Pulmonary artery endothelial cell (primary cell): ENCODE measurements around the gene STAT3. TPM values are rescaled to one million over a fixed set of nuclear protein-coding genes. Genes with fewer than 3 reads are reported as not detected.
A peak's percentile ranks its signal among the peaks of the same experiment; 100 is the strongest.
"Not testable (repeated sequence)": the region's sequence is repeated elsewhere in the genome, so short reads cannot be mapped to it uniquely, and the experiment has no call there.

Experiments used
- DNase-seq: peaks from one replicate; pipeline ENCODE4 v3.0.0-alpha.2; 2011; ENCODE audit warnings: low read depth, low spot score
- total RNA-seq: library from RNA; depleted of rRNA; stranded (reverse); fragments of >200 nt; gene quantifications from 2 replicates; pipeline ENCODE4 v1.2.3, GENCODE V29; 2014

The STAT3 gene
- total RNA-seq, 1 donor from 2014 or later: 99.0 TPM

- DNase-seq: no peak
Observed at GRCh38 chr17:42386777-42387657, 1.2 kb downstream of the STAT3 start.

DNA sequence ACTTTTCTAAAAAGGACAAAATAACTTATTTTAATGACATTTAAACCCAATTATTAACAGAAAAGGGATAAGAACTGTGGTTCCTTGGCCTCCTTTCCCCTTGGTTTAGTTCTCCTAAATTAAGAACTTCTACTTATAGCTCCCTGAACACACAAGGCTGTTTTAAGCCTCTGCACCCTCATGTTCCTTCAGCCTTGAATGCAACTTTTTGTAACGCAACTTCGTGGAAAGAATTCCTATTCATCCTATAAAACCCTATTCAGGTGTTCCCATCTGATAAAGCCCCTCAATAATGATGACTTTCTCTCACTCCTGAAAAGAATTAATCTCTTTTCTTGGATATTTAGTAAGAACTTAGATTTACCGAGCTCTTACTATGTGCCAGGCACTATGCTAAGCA, 6.3 kb downstream of the STAT3 start:
- DNase-seq: no peak

- no peak for DNase-seq
Observed at GRCh38 chr17:42380935-42381334, 7.3 kb downstream of the STAT3 start.

DNA sequence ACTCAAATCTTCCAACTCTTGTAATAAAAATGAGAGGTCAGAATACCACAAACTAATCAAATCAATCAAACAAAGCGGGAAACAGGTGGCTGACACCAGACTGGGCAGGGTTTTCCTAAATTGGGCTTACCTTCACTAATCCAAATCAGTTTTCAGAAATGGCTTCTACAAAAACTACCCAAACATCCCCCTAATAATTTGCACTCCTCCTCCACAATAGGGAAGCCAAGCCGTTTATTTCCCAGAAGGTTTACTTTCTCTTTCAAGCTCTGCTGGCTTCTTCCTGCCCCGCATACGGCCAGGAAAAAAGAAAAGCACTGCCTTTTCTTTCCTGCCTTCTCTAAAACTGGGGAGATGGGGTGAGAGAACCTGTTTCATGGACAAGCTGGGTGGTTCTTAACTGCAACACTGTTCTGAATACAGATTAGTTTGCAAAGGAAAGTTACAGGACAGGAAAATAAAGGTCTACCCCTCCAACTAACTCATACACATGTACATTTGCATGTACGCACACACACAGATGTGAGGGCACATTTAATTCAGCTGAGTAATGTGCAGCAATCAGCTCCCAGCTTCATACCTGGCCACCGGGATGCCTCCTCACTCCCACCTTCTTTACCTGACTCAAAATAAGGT, 9.2 kb downstream of the STAT3 start:
- DNase-seq: no peak

DNA sequence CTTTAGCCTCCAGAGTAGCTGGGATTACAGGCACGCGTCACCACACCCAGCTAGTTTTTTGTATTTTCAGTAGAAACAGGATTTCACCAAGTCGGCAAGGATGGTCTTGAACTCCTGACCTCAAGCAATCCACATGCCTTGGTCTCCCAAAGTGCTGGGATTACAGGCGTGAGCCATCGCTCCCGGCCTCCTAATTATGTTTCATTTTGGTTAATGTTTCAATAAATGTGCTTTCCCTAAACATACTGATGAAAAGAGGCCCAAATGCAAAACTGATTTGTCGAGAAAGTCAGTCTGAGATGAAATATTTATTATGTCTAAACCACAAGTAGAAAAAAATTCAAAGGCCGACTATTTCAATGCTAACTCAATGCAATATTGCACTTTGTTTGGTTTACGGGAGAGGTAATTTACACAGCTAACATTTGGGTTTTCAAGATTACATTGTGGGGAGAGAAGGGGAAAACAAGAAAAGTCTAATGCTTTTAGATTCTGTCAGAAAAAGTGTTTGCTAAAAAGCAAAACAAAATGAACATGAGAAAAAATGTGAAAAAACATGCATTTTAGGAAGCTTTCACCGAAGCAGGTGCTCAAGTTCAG, 9.8 kb downstream of the STAT3 start:
- DNase-seq: no peak

GRCh38 chr17:42373896-42374295, 14.3 kb downstream of the STAT3 start:
- no peak for DNase-seq

GRCh38 chr17:42372142-42372541, 16.1 kb downstream of the STAT3 start:
- no peak for DNase-seq

- not testable (repeated sequence) for DNase-seq
Observed at GRCh38 chr17:42368797-42369561, 19.3 kb downstream of the STAT3 start.

DNA sequence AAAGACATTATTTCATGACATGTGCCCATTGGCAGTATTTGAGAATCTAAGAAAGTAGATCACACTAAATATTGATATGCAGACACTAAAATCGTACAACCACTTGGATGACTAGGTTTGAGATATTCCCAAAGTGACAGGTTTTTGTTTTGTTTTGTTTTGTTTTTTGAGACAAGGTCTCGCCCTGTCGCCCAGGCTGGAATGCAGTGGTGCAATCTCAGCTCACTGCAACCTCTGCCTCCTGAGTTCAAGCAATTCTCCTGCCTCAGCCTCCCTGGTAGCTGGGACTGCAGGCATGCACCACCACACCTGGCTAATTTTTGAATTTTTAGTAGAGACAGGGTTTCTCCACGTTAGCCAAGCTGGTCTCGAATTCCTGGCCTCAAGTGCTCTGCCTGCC, 19.9 kb downstream of the STAT3 start:
- not testable (repeated sequence) for DNase-seq

GRCh38 chr17:42366176-42367023, 21.8 kb downstream of the STAT3 start:
- not testable (repeated sequence) for DNase-seq

GRCh38 chr17:42365136-42365535, 23.1 kb downstream of the STAT3 start:
- no peak for DNase-seq

DNA sequence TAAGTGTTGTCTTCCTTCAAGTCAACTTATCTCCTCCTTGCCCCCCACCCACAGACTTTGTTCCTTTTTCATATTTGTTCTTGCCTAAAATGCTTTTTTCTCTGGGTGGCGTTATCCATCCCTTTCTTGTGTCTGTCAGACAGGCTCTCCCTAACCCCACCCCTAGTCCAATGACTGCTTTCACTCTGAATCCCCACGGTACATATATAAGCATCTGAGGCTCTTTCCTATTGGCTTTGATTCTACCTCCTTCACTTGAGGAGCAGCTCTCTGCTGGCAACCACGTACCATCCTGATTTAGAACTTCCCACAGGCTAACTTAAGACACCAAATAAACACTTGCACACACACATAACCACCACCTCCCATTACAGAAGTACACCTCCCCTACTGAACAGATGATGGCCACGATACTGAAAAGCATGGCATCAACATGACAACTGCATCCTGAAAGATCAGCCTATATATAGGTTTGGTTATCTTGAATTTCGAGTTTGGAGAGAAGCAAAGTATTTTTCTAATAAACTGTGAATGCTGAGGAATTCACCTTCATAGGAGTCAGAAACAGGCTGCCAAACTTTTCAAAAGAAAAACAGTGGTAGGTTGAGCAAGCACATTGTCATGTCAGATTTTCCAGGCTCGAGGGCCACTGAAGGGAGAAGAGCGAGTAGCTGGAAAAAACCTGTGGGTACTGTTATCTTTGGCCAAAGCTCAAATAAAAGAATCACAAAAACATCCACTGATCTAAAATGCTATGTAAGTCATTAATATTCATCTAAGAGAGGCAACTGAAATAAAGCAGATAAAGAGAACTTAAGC, 24.3 kb downstream of the STAT3 start:
- peak; percentile 27 for DNase-seq

GRCh38 chr17:42363231-42363630, 25.0 kb downstream of the STAT3 start:
- no peak for DNase-seq

DNA sequence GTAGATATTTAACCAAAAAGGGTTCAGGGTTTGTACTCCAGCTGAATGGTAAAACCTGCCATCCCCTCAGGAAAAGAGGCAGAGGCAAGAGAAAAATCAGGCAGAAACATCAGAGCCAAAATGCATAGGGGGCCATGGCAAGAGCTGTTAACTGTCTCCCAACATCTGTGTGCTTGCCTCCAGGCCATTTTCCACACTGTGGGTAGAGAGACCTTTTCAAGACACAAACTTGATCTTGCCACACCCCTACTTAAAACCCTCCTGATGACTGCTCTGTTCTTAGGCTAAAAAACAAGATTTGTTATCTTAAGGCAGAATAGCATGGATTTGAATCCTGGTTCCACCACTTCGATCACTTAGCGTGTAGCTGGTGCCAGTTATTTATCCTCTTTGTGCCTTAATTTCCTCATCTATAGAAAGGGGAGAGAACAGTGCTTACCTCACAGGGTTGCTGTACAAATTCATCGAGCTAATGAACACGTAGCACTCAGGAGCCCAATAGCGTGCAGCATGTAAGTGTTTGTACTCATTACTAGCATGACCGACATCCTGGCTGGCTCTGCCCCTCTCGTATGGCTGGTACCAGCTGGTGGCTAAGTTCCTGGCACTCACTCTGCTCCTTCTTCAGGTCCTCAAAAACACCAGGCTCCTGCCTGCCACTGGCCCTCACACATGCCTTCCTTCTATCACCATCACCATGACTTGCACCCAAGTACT, 25.8 kb downstream of the STAT3 start:
- DNase-seq: no peak

GRCh38 chr17:42361781-42362186, 26.5 kb downstream of the STAT3 start:
- no peak for DNase-seq

- DNase-seq: not testable (repeated sequence)
Observed at GRCh38 chr17:42360388-42360787, 27.9 kb downstream of the STAT3 start.

- no peak for DNase-seq
Observed at GRCh38 chr17:42359133-42359532, 29.1 kb downstream of the STAT3 start.

DNA sequence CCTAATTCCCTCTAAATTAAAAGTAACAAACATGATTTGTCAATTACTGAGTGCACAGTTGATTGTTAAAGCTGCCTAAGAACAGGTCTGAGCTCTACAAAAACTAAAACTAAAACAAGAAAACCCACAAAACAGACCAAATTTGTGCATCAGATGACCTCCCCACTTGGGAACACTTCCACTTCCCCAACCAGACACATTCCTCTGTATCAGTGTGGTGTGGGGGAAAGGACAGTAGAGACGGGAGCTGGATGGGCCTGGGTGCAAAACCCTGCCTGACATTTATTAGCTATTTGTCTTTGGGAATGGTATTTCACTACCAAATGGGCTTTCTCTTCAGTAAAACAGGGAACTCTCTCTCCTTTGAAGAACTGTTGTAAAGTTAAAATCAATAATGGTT, 29.8 kb downstream of the STAT3 start:
- no peak for DNase-seq
